GM12878 (cell line): ENCODE data around the gene TPBGL. TPM values are rescaled to one million over a fixed set of nuclear protein-coding genes. Genes with fewer than 3 reads are reported as not detected.

Experiments
- ATAC-seq: fragments of 200-7000 bp; cut with Tn5 transposase; 3 replicates; pipeline ENCODE4 v1.9.1; 2020; ENCODE audit warnings: mild to moderate bottlenecking, moderate library complexity
- BruUV-seq: library from RNA; stranded (reverse); fragments of 400-500 nt; replicated peaks from 2 replicates; lab custom pipeline; 2021; lab: Mats Ljungman, UMichigan
- CTCF ChIA-PET: fragments of 300-600 bp; sonication (Branson Sonifier 250); formaldehyde crosslinking; extraction: SDS; loops from one replicate; lab custom pipeline; 2021; ENCODE audit warnings: inconsistent platforms; lab: Yijun Ruan, JAX
- POLR2A ChIA-PET: fragments of 350-600 bp; formaldehyde crosslinking; extraction: SDS; loops from one replicate; lab custom pipeline; 2021; ENCODE audit warnings: inconsistent platforms; lab: Charles Lee
- RAD21 ChIA-PET: fragments of 300-600 bp; sonication (Branson Sonifier 250); formaldehyde crosslinking; loops from one replicate; lab custom pipeline; 2023; ENCODE audit warnings: antibody characterized with exemption; ENCODE audit not compliant: unreplicated experiment; lab: Charles Lee
- SMC1A ChIA-PET: fragments of 300-600 bp; sonication (Branson Sonifier 250); formaldehyde crosslinking; loops from one replicate; lab custom pipeline; 2023; ENCODE audit not compliant: unreplicated experiment, uncharacterized antibody; lab: Charles Lee
- DNase-seq: peaks from one replicate; pipeline ENCODE4 v3.0.0-alpha.2; 2011; ENCODE audit warnings: low read depth, low spot score
- FAIRE-seq: peaks from 3 replicates; lab custom pipeline; 2011; peaks lifted over from hg19 to GRCh38; lab: Jason Lieb, UNC
- H2AFZ ChIP-seq: 2 replicates; pipeline ENCODE4 v1.6.0; 2011; ENCODE audit warnings: low read depth, low read length, control low read depth; ENCODE audit not compliant: control insufficient read depth
- H3K27ac ChIP-seq: 2 replicates; pipeline ENCODE4 v1.5.1; 2011; ENCODE audit warnings: control low read depth; ENCODE audit not compliant: control insufficient read depth, insufficient read depth
- H3K27me3 ChIP-seq, 2 experiments: replicated peaks in 1 of 2; 2 replicates each; pipeline versions ENCODE4 v1.6.0 to v1.6.1; 2011; ENCODE audit warnings: low read length in 1 of 2; ENCODE audit not compliant: control insufficient read depth in 2 of 2, insufficient read depth in 2 of 2
- H3K36me3 ChIP-seq, 2 experiments: 2 replicates each; pipeline ENCODE4 v1.5.1; 2011; ENCODE audit warnings: low read length in 1 of 2; ENCODE audit not compliant: control insufficient read depth in 2 of 2, insufficient read depth in 2 of 2
- H3K4me1 ChIP-seq: 2 replicates; pipeline ENCODE4 v1.6.1; 2011; ENCODE audit warnings: mild to moderate bottlenecking, low read length, moderate library complexity, mixed read lengths; ENCODE audit not compliant: control insufficient read depth, insufficient read depth
- H3K4me2 ChIP-seq: 2 replicates; pipeline ENCODE4 v1.6.0; 2011; ENCODE audit warnings: control low read depth; ENCODE audit not compliant: control insufficient read depth, insufficient read depth
- H3K4me3 ChIP-seq: fragments of 200-600 bp; sonication (generic); 2 replicates; pipeline ENCODE4 v1.5.1; 2016
- H3K79me2 ChIP-seq: 2 replicates; pipeline ENCODE4 v1.6.0; 2011; ENCODE audit warnings: low read length; ENCODE audit not compliant: control insufficient read depth, insufficient read depth
- H3K9ac ChIP-seq: 2 replicates; pipeline ENCODE4 v1.8.0; 2011; ENCODE audit warnings: low read length, control low read depth, mixed read lengths; ENCODE audit not compliant: control insufficient read depth, insufficient read depth
- H3K9me3 ChIP-seq: replicated peaks from 3 replicates; pipeline ENCODE4 v1.5.1; 2011; ENCODE audit warnings: mild to moderate bottlenecking, low read length; ENCODE audit not compliant: control insufficient read depth, insufficient read depth
- H4K20me1 ChIP-seq: 2 replicates; pipeline ENCODE4 v1.6.0; 2011; ENCODE audit not compliant: control insufficient read depth, insufficient read depth
- EZH2 ChIP-seq: IDR thresholded peaks from 2 replicates; pipeline ENCODE4 v1.6.1; 2012; ENCODE audit warnings: low read depth, mild to moderate bottlenecking, control low read depth, inconsistent platforms, low read length, borderline replicate concordance; ENCODE audit not compliant: control insufficient read depth
- HDAC2 ChIP-seq: fragments of 200-600 bp; sonication (generic); IDR thresholded peaks from 2 replicates; pipeline ENCODE4 v1.6.1; 2017
- HSF1 ChIP-seq: fragments of 150-350 bp; IDR thresholded peaks from 2 replicates; pipeline ENCODE4 v1.6.1; 2014; ENCODE audit warnings: mild to moderate bottlenecking, low read depth, low read length
- IRF4 ChIP-seq: IDR thresholded peaks from 2 replicates; pipeline ENCODE4 v1.6.1; 2011; ENCODE audit warnings: low read depth, low read length
- KLF5 ChIP-seq: fragments of 450-650 bp; IDR thresholded peaks from 2 replicates; pipeline ENCODE4 v1.6.1; 2014; ENCODE audit warnings: mild to moderate bottlenecking; ENCODE audit not compliant: partially characterized antibody
- NFYA ChIP-seq: IDR thresholded peaks from 2 replicates; pipeline ENCODE4 v1.6.1; 2011; ENCODE audit warnings: low read depth, mild to moderate bottlenecking, low read length, improper control_type of control experiment, borderline replicate concordance
- SIX5 ChIP-seq: IDR thresholded peaks from 2 replicates; pipeline ENCODE4 v1.6.1; 2011; ENCODE audit warnings: mild to moderate bottlenecking, low read depth, low read length, moderate library complexity; ENCODE audit not compliant: severe bottlenecking
- TAF1 ChIP-seq: IDR thresholded peaks from 2 replicates; pipeline ENCODE4 v1.6.1; 2011; ENCODE audit warnings: mild to moderate bottlenecking, low read depth, low read length, borderline replicate concordance
- in situ Hi-C: fragments of 300-500 bp; cut with MboI; formaldehyde crosslinking; loops from 9 replicates; pipeline ENCODE4 v1.14.3; 2018; ENCODE audit warnings: mixed read lengths
- intact Hi-C: fragments of 100-400 bp; cut with micrococcal nuclease; formaldehyde crosslinking; loops from one replicate; pipeline ENCODE4 v1.14.2; 2022; ENCODE audit not compliant: unreplicated experiment
- polyA plus RNA-seq, 11 experiments: library from polyadenylated mRNA; depleted of rRNA in 4 of 11; unstranded in 6 of 11; stranded (reverse) in 5 of 11; fragments of >200 nt; fragmentation: Nextera tagmentation in 4 of 11; fragmentation: Illumina TruSeq in 1 of 11; extraction: Ambion mirVana in 4 of 11; extraction: Trizol in 1 of 11; gene quantifications; 1 replicate in 1 of 11; 2 replicates in 10 of 11; pipeline versions ENCODE4 v1.2.1 to v1.2.3, GENCODE V29; 2011 to 2016; ENCODE audit warnings: inconsistent platforms in 2 of 11, missing spikeins in 2 of 11, low read depth in 1 of 11
- total RNA-seq, 4 experiments: library from RNA; depleted of rRNA in 3 of 4; stranded (reverse); fragments of >200 nt in 3 of 4; fragmentation: Illumina TruSeq in 1 of 4; extraction: Trizol in 1 of 4; gene quantifications; 2 replicates each; pipeline versions ENCODE4 v1.2.1 to v1.2.3, GENCODE V29; 2013 to 2021

TPBGL gene
- total and polyA plus RNA-seq, 10 of the 15 experiments (the other 5 are each of a cell fraction or from before 2014, with no cell fraction given): not detected

- Histone ChIP-seq H3K4me2 (no peak overlapping the region), H2AFZ (no peak overlapping the region), H3K9me3 (no peaks in the 10 kb centered on the region), H3K36me3 (no peaks in the 10 kb centered on the region), H3K27me3 (no peaks in the 10 kb centered on the region), H3K4me1 (no peaks in the 10 kb centered on the region)
- POLR2A ChIA-PET: no interaction called here
- peak; percentile 25 for ATAC-seq
- no TSS peak for BruUV-seq
- TF ChIP-seq EZH2 (no peak), KLF5 (no peak), IRF4 (no peak), HSF1 (no peak), HDAC2 (no peak), TAF1 (no peak), SIX5 (no peak), NFYA (no peak)
- TF ChIP-seq, all 136 proteins: peak for 0
- intact Hi-C loops (no loop called here), in situ Hi-C loops (no loop called here)
- DNase-seq (no peak), FAIRE-seq (no peak)
- ChIA-PET RAD21 (no interaction called here), CTCF (interaction anchor here (0.9 to 1.3 kb wide), 4 partner anchors 16 to 124 kb away, joined by 3 to 6 read pairs (median 3); no protein-coding TSS in a partner anchor), SMC1A (interaction anchor here (0.9 to 1.0 kb wide), 2 partner anchors 9 to 13 kb away, joined by 3 read pairs; no protein-coding TSS in a partner anchor)
- Histone ChIP-seq H4K20me1 (0 out of 2 replicates have a peak, but pooled peaks cover 2% of the 10 kb centered on the region), H3K79me2 (no peaks in the 10 kb centered on the region), H3K27ac (no peak overlapping the region), H3K4me3 (no peak overlapping the region), H3K9ac (no peak overlapping the region)
Observed at GRCh38 chr11:75264356-75264755, 23.8 kb downstream of the TPBGL start.
